OCI-LY1 (cell line): Measurements from ENCODE around the gene DACH1.

Source experiments
- EZH2 ChIP-seq: fragments of 200-600 bp; sonication (generic), shearing (Covaris generic); IDR thresholded peaks from 2 replicates; pipeline ENCODE4 v1.8.0; 2017; ENCODE audit warnings: borderline replicate concordance, mixed run types, mild to moderate bottlenecking, antibody characterized with exemption, low read length, moderate library complexity, mixed read lengths
- TF ChIP-seq, protein P1 (sequence below): fragments of 200-600 bp; sonication (generic), shearing (Covaris generic); IDR thresholded peaks from 2 replicates; pipeline ENCODE4 v1.5.1; 2017; ENCODE audit warnings: mild to moderate bottlenecking, antibody characterized with exemption, low read length, moderate library complexity, mixed read lengths

DNA sequence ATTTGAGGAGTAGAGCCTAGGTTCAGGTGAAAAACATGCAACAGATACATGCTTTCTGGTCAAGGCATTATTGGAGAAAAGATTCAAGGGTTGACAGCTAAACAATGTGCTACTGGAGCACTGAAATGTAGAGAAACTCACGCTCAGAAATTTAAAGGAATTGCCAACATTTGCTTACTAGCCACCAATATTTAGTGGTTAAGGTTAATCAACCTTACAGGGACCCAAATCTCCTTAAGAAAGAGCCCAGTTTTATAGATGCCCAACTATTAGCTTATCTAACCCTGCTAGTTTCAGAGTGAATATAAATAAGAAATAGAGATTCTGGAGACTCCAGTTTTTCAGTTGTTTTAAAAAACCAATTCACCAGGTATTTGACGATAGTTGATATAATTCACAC is 203.6 kb downstream of the DACH1 start:
- TF ChIP-seq, protein P1, sequence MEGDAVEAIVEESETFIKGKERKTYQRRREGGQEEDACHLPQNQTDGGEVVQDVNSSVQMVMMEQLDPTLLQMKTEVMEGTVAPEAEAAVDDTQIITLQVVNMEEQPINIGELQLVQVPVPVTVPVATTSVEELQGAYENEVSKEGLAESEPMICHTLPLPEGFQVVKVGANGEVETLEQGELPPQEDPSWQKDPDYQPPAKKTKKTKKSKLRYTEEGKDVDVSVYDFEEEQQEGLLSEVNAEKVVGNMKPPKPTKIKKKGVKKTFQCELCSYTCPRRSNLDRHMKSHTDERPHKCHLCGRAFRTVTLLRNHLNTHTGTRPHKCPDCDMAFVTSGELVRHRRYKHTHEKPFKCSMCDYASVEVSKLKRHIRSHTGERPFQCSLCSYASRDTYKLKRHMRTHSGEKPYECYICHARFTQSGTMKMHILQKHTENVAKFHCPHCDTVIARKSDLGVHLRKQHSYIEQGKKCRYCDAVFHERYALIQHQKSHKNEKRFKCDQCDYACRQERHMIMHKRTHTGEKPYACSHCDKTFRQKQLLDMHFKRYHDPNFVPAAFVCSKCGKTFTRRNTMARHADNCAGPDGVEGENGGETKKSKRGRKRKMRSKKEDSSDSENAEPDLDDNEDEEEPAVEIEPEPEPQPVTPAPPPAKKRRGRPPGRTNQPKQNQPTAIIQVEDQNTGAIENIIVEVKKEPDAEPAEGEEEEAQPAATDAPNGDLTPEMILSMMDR: no peak
- TF ChIP-seq EZH2: no peak
